RPMI8226 (cell line): ENCODE measurements around the gene RFTN1.

Experiments
- DNase-seq: peaks from one replicate; pipeline ENCODE4 v3.0.0-alpha.2; 2015

Gene RFTN1

DNA sequence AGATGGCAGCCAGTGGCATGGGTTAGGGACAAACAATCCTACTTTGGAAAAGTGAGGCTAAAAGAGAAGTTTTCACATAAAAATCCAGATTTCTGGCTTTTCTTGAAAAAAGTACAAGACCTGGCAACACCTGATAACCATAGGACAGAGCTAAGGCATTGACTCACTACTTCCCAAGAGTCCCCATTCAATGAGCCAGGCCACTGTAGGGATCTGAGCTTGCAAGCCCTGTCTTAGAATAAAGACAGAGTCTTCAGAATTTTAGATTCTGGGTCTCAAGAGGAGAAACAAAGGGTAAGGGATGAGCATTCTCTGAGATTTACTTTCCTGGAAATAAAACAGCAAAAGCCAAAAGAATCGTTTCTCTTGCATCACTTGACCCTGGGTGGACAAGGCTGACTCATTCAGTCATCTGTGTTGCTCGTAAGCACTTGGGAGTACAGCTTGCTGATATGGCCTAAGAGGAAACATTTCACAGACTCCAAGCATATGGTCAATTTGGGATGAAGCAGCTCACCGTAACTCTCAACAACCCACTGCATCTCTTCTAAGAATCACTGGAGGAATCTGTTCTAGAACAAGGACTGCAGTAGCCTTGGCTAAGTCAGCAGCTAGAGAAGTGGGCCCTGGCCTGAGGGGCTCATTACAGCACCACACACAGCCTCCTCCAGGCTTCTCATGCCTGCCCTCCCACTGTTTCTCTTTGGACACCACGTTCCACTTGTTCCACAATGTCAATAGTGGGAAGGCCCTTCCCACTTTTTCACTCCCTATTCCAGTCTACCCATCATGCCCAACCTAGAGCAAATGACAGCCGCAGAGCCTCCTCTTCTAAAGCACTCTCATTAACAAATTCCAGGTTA is 86.2 kb downstream of the RFTN1 start:
- no peak for DNase-seq

DNA sequence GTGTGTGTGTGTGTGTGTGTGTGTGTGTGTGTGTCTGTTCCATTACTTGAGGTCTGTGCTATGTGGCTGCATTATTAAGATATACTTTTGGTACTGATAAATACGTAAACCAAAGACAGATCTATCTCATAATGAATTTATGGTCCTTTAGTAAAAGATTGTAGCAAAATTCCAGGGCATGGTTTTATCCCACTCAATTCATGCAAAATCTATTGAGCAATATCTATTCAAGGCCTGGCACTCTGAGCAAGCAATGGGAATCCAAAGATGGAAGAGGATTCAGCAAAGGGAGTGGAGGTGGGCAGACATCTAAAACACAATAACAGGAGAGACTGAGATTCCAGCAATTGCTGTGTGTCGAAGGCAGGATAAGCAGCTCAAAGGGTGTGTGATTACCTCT is 86.8 kb downstream of the RFTN1 start:
- no peak for DNase-seq

DNA sequence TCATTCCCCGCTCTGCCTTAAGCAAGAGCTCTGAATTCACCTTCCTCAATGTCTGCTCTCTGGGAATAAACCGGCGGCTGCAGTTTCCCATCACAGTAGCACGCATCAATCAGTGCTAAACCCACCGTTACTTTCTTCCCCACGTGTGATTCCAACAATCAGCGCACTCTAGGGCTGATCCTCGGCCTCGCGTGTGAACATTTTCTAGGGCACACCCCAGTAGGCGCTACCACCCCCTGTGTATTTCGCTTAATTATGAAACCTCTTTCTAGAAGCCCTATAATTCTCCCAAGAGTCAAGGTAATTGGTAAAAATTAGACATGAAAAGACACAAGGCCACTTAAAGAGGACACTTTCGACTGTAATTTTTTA is 87.5 kb downstream of the RFTN1 start:
- no peak for DNase-seq

DNA sequence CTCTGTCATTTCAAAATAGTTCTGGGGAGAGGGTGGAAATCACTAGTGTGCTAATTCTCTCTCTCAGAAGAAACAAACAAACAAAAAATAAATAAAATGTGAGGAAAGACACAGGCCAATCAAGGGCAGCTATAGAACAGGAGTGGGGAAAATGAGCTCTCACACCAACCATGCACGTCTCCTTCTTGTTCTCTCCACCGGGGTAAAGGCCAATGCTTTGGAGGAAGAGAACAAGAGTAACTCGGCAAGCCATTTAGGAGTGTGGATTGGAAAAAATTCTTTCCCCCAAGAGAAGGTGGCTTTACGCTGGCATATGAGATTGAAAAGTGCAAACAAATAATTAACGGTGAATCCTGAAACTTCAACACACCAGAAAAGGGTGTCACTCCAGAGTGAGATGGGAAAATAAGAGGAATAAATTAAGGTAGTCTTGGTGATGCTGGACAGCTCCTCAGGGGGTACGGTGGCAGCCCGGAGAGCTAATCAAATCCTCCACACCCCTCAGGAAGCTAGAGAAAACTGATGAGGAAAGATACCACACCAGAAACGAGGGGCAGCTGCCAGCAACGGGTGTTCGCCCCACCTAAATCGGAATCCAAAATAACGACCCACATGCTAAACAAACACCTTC is 88.0 kb downstream of the RFTN1 start:
- no peak for DNase-seq

DNA sequence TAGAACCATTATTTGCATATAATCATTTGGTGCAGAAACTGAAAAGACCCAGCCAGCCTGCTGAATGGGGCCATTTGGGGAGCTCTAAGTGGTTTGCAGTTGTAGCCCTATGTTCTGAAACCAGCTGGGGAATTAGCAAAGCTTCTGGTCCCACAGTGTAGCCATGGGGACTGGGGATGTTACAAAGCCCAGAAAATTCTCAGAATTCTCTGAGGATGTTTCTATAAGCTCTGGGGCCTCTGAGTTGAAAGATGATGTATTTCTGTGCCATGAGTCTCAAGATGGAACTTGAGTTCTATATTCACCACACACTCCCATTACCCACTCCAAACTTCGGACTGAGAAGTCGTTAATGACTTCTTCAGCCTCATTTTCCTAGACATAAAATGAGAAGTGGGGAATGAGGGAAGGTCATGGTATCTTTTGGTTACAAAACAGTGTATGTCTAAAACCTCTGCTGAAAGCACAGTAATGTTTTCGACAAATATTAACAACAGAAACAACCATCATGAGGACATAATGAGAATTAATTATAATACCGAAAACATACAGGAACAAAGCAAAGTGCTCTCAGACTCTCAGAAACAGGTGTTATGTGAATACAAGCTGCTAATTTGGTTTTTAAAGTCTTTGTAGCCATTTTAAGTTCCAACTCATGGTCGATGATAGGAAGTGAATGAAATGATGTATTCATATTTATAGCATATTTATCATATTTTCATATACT is 89.4 kb downstream of the RFTN1 start:
- no peak for DNase-seq

DNA sequence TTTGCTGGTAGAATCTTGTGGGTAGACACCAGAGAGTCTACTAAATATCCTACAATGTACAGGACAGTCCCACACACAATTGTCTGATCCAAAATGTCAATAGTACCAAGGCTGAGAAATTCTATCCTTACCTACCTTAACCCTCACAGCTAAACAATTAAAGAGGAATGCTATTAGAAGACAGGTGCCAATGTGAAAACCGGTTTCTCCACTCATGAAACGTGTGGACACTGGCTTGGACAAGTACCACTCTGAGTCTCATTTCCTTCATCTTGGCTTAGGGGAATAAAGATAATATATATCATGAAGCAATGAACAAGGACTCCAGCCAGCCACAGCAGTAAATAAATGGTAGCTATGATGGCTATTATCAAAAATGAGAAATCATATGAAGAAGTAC is 90.2 kb downstream of the RFTN1 start:
- no peak for DNase-seq

DNA sequence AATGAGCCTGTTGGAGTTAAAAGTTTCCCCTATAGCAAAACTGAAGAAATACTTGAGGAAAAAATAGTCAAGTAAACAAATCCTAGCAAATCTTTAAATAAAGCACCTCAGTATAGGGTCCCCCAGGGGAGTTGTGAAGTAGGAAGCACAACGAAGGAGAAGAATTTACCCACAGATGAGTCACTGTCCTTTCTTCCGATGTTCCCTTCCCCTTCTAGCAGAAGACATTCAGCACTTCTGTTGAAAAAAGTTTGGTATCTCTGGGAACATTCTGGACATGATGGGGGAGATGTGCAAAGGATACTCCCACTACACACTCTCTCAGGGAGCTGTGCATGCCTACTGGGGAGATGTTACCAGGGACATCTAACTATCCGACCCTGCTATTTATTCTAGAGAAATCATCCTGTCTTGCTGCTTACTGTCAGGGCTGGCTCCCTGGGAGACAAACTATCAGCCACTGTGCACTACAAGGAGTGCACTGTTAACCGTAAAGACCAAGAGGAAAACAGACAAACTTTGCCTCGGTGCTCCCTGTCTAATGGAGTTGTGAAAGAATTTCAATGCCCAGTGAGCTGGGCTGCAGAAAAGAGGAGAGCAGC is 93.8 kb downstream of the RFTN1 start:
- no peak for DNase-seq

DNA sequence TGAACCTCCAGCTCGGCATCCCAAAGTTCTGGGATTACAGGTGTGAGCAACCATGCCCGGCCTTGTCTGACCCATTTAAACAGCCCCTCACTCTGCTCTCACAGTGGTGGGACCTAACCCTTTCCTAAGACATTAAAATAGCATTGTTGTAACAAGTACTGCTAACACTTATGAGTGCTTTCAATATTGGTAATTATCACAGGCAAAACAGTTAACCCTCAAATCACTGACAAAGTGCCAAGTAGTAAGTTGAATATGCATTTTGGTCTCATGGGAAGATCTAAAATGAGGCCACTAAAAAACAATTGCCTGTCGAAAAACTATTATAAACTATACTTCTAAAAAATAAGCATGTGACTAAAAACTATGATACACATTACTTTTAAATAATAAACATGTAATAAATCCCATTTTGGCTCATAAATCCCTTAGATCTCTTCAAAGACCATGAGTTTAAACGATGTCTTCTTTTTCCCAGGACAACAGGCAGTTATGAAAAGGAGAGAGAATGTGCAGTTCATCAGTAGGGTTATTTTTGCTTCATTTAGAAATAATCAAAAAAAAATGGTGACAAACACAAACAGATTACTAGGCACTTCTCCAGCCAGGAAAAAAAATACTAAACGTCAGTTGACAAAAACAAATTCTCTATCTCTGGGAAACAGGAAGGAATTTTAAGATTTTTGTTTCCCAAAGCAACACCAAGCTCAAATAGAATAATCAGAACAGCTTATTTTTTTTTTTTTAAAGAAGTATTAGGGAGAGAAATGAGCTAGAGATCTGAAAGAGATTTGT is 95.4 kb downstream of the RFTN1 start:
- DNase-seq: no peak

DNA sequence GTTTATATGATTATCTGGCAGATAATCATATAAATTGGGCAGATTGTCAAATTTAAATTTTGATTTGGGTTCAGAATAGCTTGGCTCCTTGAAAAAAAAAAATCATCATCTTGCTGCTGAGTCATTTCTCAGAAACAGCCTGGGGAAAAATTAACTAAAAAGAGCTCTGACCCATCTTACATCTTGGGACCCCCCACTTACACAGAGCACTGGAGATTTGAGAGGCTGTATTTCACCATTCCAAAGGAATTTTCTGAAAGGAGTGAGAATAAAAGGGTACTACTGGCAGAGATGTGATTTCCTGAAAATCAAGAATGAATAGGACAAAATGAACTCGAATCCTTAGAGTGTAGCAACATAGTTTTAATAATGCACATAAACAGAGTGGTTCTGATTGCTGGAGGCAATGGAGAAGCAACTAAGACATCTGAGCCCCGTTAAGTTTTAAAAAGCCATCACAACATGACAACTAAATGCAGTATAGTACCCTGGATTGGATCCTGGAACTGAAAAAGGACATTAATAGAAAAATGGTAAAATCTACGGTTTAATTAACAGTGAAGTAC is 97.5 kb downstream of the RFTN1 start:
- no peak for DNase-seq

DNA sequence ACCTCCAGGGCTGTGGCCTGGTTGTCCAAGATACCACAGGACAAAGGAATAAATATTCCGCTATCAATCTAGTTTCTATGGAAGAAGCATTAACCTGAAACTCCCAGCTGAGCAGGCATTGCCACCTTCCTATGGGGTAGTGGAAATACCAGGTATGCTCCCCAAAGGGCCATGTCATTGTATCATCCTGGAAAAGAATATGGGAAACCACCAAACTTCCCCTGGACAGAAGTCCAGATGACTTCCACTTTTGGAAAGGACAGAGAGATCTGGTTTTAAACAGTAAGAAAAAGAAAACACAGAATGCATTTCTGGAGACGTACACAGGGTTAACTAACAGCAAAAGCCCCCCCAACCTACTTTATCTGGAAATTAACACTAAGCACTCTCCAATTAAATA is 100.2 kb downstream of the RFTN1 start:
- no peak for DNase-seq

DNA sequence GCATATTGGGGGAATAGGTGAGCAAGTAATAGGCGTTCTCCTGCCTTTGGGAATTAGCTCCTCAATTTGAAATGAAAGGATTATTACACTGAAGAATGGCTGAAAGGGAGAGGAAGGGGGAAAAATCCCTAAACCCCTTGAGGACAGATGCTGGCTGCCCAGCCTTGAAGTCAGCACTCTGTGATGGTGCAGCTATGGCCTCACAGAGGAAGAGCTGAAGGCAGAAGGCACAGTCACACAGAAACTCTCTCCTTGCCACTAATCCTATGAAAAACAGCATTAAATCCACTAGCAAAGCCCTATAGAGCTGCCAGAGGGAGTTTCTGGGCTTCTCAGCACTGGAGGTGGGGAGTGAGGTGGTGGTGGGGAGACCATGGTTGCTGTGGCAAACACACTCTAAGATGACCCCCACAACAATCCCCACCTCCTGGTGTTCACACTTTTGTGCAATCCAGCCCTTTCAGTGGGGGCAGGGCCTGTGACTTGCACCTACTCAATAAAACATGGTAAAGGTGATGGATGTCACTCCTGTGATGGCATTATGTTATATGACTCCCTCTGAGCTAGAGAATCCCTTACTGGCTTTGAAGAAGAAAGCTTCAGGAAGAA is 101.2 kb downstream of the RFTN1 start:
- no peak for DNase-seq

DNA sequence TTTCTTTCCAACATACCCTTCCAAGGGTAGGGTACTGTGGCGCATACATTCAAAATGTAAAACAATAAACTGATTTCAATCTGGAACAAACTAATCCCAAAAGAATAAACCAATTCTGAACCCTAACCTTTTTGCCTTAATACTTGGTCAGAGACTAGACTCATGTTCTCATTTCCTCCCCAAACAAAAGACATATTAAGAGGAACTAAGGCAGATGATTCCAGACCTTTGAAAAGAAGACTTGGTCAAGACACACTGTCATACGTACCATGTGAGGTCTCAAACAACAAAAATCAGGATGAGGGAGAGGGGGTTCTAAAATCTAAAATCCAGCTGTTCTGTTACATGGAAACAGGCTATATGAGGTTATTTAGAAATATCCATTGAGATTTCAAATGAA is 102.1 kb downstream of the RFTN1 start:
- no peak for DNase-seq

DNA sequence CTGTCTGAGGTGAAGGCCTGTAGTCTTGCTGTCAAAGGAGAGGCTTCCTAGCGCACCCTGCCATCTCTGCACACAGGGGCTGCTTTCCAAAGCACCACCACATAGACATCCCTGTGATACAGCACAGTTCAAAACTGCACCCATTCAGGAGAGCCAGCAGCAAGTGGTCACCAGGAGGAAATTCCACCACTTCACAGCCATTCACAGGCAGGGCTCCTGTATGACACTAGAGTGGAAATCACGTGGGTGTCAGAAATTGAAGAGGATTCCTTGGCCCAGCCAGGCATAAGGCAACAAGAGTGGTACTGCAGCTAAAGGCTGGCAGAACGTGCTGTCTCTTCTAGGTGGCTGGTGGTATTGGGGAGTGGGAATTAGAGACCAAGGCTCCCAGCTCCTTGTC is 102.8 kb downstream of the RFTN1 start:
- no peak for DNase-seq

DNA sequence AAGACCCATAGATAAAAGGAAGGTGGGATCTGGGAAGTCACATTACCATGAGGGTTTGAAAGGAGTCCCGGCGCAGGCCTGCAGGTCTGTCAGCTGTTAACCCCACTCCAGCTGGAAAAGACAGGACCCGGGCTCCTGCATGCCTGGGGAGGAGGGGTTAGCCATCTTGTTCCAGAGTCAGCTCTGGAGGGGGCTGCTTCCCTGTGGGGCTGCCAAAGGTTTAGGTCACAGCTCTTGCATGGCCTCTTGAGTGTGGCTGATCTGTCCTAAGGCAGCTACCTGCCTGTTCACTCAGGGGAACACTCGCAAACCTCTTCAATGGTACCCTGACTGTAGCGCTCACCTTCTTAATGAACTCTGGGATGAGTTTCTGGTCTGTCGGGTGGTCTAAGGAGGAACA is 104.5 kb downstream of the RFTN1 start:
- no peak for DNase-seq

DNA sequence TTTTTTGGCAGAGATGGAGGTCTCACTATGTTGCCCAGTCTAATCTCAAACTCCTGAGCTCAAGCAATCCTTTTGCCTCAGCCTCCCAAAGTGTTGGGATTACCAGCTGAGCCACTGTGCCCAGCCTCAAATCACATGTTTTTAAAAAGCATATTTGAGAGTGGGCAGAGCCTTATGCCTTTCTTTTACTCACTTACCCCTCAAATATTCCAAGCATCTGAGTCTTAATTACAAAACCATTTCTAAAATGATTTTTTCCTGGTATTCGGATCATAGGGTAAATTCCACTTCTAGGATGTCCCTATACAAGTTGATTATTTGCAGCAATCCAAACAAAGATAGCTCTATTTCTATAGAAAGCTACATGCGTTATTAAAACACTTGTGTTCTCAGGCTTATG is 106.1 kb downstream of the RFTN1 start:
- no peak for DNase-seq

DNA sequence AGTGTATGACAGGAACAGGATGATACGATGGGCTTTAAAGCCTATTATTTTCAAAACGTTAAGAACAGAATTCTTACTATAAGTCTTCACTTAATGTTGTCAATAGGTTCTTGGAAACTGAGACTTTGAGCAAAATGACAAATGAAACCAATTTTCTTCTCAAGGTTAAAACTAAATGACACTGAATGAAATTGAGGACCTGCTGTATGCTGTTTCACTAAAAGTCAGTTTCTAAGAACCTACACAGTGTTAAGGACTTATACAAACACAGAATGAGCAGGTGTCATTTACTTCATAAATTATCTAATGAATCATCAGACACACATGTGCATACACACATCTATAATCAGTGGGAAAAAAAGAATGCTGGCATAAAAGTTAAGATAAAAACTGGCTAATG is 106.9 kb downstream of the RFTN1 start:
- no peak for DNase-seq

DNA sequence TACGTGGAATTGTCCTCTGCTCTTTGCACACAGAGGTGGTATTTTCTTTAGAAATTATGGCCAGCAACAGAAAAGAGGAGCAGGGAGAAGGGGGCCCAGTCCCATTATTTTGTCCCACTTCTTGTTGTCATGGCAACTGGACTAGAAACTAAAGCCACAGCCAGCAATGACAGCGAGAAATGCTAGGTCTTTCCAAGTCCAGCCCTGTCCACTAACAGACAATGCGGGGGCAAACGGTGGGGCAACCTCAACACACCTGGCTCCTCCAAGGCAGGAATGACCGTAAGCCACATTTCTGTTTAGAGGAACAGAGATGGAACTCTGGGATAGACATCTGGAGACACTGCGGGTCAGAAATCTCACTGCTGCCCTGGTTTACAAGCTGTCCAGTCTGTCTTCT is 107.3 kb downstream of the RFTN1 start:
- no peak for DNase-seq

DNA sequence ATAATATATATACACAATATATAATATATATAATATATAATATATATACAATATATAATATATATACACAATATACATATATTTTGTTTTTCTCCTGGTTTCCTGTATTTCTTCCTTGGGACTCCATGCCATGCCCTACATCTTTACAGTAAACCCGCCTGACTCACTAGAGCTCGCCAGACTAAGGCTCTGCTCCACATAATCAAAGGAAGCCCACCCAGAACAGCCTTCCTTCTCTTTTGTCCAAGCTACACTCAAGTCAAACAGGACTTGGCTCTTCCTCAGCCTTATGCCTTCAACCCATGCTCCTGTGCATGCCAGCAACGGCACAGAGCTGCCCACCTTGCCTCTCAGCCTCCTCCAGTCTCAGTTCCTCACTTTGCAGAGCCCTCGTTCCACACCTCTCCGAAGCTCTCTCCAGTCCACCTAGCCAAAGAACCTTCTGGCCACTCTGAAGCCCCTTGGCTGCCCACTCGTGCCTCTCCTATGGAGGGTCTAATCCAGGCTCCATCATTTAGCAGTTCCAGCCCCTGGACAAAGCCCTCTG is 109.1 kb downstream of the RFTN1 start:
- no peak for DNase-seq

DNA sequence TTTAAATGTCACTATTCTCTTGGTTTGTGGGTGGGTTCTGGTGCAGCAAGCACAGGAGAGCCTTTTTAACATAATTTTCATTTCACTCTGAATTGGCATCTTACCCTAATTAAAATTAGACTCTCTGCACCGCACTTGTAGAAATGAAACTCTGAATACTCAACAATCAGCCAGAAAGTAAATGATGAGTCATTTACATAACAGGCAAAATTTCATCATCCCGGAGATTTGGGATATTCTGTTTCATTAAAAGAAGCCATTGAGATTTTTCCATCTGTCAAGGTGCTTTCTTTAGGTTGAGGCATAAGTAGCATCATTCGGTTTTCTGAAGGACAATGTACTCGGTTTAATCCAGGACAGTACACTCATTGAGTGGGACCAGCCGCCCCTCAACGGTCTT is 111.0 kb downstream of the RFTN1 start:
- no peak for DNase-seq

DNA sequence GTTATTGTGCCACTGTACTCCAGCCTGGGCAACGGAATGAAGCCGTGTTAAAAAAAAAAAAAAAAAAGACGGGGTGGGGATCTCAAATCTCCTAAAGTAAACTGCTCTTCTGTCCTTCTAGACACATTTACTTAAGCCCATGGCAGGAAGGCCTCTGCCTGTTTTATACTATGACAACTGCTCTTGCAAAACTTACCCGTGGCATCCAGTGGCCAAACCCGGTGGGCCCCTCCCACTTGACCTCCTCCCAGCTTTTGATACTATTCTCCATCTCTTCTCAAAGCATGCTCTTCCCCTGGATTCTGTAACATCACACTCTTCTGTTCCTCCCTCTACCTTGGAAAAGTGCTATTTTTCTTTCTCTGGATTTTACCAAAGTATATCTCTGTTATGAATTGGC is 112.2 kb downstream of the RFTN1 start:
- DNase-seq: no peak

DNA sequence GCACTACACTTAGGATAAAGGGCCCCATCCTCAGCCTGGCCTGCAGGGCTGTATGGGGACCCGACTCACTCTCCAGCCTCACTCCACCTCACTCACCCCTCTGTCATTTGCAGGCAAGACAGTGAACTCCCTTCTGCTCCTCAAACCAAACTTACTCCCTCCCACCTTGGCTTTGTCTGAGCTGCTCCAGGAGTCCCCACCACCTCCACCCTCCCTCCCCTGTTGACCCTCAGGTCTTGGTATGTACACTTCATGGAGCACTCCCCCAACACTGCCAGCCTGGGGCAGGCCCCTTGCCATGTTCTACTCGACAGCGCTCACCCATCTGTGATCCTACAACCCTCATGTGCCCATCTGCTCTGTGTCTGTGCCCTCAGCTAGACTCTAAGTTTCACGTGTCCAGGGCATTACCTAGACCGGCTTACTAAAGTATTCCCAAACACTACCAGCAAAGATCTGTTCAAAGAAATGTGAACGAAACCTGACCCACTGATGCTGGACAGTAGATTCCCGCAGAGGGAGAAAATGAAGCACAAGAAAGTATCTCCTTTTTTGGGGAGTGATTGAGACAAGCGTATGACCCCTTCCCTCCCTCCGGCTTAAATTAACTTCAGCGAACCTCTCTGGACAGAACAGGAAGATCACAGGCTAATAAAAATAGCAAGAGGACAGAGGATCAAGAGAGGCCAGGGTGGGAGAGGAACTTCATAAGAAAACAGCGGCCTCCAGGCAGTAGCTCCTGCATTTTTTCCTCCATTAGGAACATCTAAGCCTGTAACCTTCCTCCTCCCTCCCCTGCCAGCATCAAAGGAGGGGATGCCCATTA is 113.2 kb downstream of the RFTN1 start:
- no peak for DNase-seq
